Fibroblast of villous mesenchyme (primary cell): ENCODE results near the gene CACNA2D2. TPM values are rescaled to one million over a fixed set of nuclear protein-coding genes. Genes with fewer than 3 reads are reported as not detected.

Experiments
- DNase-seq: peaks from one replicate; pipeline ENCODE4 v3.0.0-alpha.2; 2010; ENCODE audit warnings: low read depth
- H3K4me3 ChIP-seq: 2 replicates; pipeline ENCODE4 v1.5.1; 2011; ENCODE audit warnings: low read depth, mild to moderate bottlenecking, low read length
- total RNA-seq: library from RNA; depleted of rRNA; stranded (reverse); fragments of >200 nt; gene quantifications from 2 replicates; pipeline ENCODE4 v1.2.3, GENCODE V29; 2012
- TF ChIP-seq, protein P1 (sequence below): IDR thresholded peaks from 2 replicates; pipeline ENCODE4 v1.5.1; 2012; ENCODE audit warnings: low read depth, mild to moderate bottlenecking, low read length; ENCODE audit not compliant: insufficient read depth

The CACNA2D2 gene
- total RNA-seq, 1 donor, result not detected

DNA sequence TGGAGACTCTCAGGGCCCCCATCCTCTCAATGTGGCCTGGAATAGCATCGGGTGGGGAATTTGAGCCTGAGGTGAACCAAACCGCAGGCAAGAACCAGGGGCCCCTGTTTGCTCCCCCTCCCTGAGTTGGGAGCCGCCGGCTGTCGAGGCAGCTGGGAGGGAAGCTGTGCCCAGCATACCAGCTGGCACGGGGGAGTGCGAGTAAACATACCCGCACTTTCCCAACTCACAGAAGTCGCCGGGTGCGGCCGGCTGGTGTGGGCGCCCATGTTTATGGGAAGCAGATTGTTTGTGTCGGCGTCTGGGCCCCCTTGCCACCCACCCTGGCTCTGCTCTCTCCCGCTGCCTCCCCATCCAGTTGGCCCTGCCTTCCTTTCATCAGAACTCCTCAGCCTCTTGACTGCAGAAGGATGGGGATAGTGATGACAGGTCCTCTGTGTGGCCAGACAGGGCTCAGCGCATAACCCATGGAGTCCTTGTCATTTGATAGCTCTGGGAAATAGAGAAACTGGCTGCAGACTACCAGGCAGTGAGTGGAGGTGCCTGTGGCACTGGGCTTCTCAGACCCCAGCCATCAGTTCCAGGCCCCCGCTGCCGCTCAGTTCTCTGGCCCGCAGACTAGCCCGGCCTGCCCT lies 60.4 kb downstream of the CACNA2D2 start:
- H3K4me3 ChIP-seq, result no peak overlapping the region
- TF ChIP-seq, protein P1, sequence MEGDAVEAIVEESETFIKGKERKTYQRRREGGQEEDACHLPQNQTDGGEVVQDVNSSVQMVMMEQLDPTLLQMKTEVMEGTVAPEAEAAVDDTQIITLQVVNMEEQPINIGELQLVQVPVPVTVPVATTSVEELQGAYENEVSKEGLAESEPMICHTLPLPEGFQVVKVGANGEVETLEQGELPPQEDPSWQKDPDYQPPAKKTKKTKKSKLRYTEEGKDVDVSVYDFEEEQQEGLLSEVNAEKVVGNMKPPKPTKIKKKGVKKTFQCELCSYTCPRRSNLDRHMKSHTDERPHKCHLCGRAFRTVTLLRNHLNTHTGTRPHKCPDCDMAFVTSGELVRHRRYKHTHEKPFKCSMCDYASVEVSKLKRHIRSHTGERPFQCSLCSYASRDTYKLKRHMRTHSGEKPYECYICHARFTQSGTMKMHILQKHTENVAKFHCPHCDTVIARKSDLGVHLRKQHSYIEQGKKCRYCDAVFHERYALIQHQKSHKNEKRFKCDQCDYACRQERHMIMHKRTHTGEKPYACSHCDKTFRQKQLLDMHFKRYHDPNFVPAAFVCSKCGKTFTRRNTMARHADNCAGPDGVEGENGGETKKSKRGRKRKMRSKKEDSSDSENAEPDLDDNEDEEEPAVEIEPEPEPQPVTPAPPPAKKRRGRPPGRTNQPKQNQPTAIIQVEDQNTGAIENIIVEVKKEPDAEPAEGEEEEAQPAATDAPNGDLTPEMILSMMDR, result no peak
- DNase-seq, result no peak

GRCh38 chr3:50441424-50442217 lies 61.8 kb downstream of the CACNA2D2 start:
- no peak overlapping the region for H3K4me3 ChIP-seq
- no peak for DNase-seq
- TF ChIP-seq, protein P1, result no peak

- peak; percentile 15 for DNase-seq
- TF ChIP-seq, protein P1, result peak; percentile 73
Observed at GRCh38 chr3:50436114-50436674, 67.2 kb downstream of the CACNA2D2 start.

GRCh38 chr3:50435371-50436113 lies 67.9 kb downstream of the CACNA2D2 start:
- no peak for DNase-seq
- TF ChIP-seq, protein P1, result no peak
- H3K4me3 ChIP-seq, result no peak overlapping the region

More at GRCh38 chr3:50436114-50436674, 67.2 kb downstream of the CACNA2D2 start:
- no peak overlapping the region for H3K4me3 ChIP-seq

GRCh38 chr3:50433954-50434353 lies 69.5 kb downstream of the CACNA2D2 start:
- TF ChIP-seq, protein P1, result no peak
- no peak overlapping the region for H3K4me3 ChIP-seq
- no peak for DNase-seq

GRCh38 chr3:50430950-50431435 lies 72.4 kb downstream of the CACNA2D2 start:
- DNase-seq, result no peak
- H3K4me3 ChIP-seq, result no peak overlapping the region
- TF ChIP-seq, protein P1, result no peak
